Central memory CD8-positive, alpha-beta T cell (primary cell): ENCODE data around the gene SSR4.

Experiments
- ATAC-seq: fragments of 150-1000 bp; cut with Tn5 transposase; replicated peaks from 2 replicates; pipeline ENCODE4 v1.10.0; 2022; ENCODE audit warnings: mild to moderate bottlenecking, moderate FRiP score, moderate number of reproducible peaks; ENCODE audit not compliant: poor library complexity, severe bottlenecking; ENCODE audit errors: extremely low read depth
- DNase-seq, 2 donors: peaks; one replicate each; pipeline ENCODE4 v3.0.0; 2021; ENCODE audit warnings: low spot score in 2 of 2
- H3K27ac Mint-ChIP-seq: one replicate; pipeline ENCODE4 v1.8.0; 2022; ENCODE audit warnings: low read depth, mild to moderate bottlenecking, moderate library complexity, mixed read lengths
- H3K27me3 Mint-ChIP-seq: one replicate; pipeline ENCODE4 v1.8.0; 2022; ENCODE audit warnings: mixed read lengths
- H3K36me3 Mint-ChIP-seq: one replicate; pipeline ENCODE4 v1.8.0; 2022; ENCODE audit warnings: mild to moderate bottlenecking, moderate library complexity, mixed read lengths; ENCODE audit not compliant: insufficient read depth
- H3K4me1 Mint-ChIP-seq: one replicate; pipeline ENCODE4 v1.8.0; 2022; ENCODE audit warnings: mixed read lengths
- H3K4me3 Mint-ChIP-seq: one replicate; pipeline ENCODE4 v1.8.0; 2022; ENCODE audit warnings: mild to moderate bottlenecking, moderate library complexity, mixed read lengths
- H3K9me3 Mint-ChIP-seq: one replicate; pipeline ENCODE4 v1.8.0; 2022; ENCODE audit warnings: mixed read lengths

Gene SSR4

GRCh38 chrX:153779891-153780677 lies 14.4 kb upstream of the SSR4 start:
- Mint-ChIP-seq H3K27ac (no peak overlapping the region), H3K4me3 (no peak overlapping the region), H3K36me3 (peaks cover 2% of the 10 kb centered on the region), H3K9me3 (no peaks in the 10 kb centered on the region), H3K27me3 (peaks cover 10% of the 10 kb centered on the region), H3K4me1 (peaks cover 9% of the 10 kb centered on the region)
- DNase-seq = no peak
- ATAC-seq = no peak

- no peak within 1 kb of the TSS for H3K27ac Mint-ChIP-seq
- ATAC-seq (no peak), DNase-seq (no peak)
- peaks cover 10% of the 10 kb centered on the region for H3K27me3 Mint-ChIP-seq
- no peak within 1 kb of the TSS for H3K4me3 Mint-ChIP-seq
- H3K4me1 Mint-ChIP-seq = peaks cover 9% of the 10 kb centered on the region
- H3K9me3 Mint-ChIP-seq = no peaks in the 10 kb centered on the region
- H3K36me3 Mint-ChIP-seq = peaks cover 2% of the 10 kb centered on the region
Observed at GRCh38 chrX:153780678-153781427, 13.6 kb upstream of the SSR4 start, which contains the start of gene SRPK3. SRPK3 (plus strand) TSS chrX:153781041; CDS start chrX:153781087, 46 bp downstream.

- Mint-ChIP-seq H3K27me3 (peaks cover 10% of the 10 kb centered on the region), H3K9me3 (no peaks in the 10 kb centered on the region)
Observed at GRCh38 chrX:153781428-153782047, 12.9 kb upstream of the SSR4 start.

GRCh38 chrX:153782313-153782712 lies 12.2 kb upstream of the SSR4 start:
- Mint-ChIP-seq H3K4me1 (peaks cover 9% of the 10 kb centered on the region), H3K36me3 (peaks cover 10% of the 10 kb centered on the region), H3K27me3 (peaks cover 10% of the 10 kb centered on the region), H3K4me3 (no peak overlapping the region), H3K9me3 (no peaks in the 10 kb centered on the region), H3K27ac (no peak overlapping the region)
- DNase-seq = no peak
- no peak for ATAC-seq

More at GRCh38 chrX:153781428-153782047, 12.9 kb upstream of the SSR4 start:
- no peak for ATAC-seq
- peaks cover 9% of the 10 kb centered on the region for H3K4me1 Mint-ChIP-seq
- H3K27ac Mint-ChIP-seq = no peak overlapping the region
- H3K36me3 Mint-ChIP-seq = peaks cover 5% of the 10 kb centered on the region
- no peak for DNase-seq
- H3K4me3 Mint-ChIP-seq = no peak overlapping the region

- Mint-ChIP-seq H3K36me3 (peaks cover 11% of the 10 kb centered on the region), H3K27ac (no peak overlapping the region), H3K9me3 (no peaks in the 10 kb centered on the region), H3K4me1 (peaks cover 9% of the 10 kb centered on the region), H3K27me3 (peaks cover 10% of the 10 kb centered on the region), H3K4me3 (no peak overlapping the region)
- DNase-seq (no peak), ATAC-seq (no peak)
Observed at GRCh38 chrX:153782871-153783270, 11.6 kb upstream of the SSR4 start.

- H3K27ac Mint-ChIP-seq = no peak overlapping the region
- DNase-seq = no peak
- H3K4me3 Mint-ChIP-seq = no peak overlapping the region
- peaks cover 9% of the 10 kb centered on the region for H3K4me1 Mint-ChIP-seq
- no peaks in the 10 kb centered on the region for H3K9me3 Mint-ChIP-seq
- ATAC-seq = no peak
- peaks cover 13% of the 10 kb centered on the region for H3K36me3 Mint-ChIP-seq
- H3K27me3 Mint-ChIP-seq = peaks cover 10% of the 10 kb centered on the region
Observed at GRCh38 chrX:153783378-153784013, 11.0 kb upstream of the SSR4 start.

GRCh38 chrX:153784325-153784967 lies 10.0 kb upstream of the SSR4 start:
- ATAC-seq = no peak
- peaks cover 9% of the 10 kb centered on the region for H3K27me3 Mint-ChIP-seq
- H3K9me3 Mint-ChIP-seq = no peaks in the 10 kb centered on the region
- no peak for DNase-seq
- no peak overlapping the region for H3K4me3 Mint-ChIP-seq
- no peak overlapping the region for H3K27ac Mint-ChIP-seq
- H3K4me1 Mint-ChIP-seq = peaks cover 9% of the 10 kb centered on the region
- peaks cover 15% of the 10 kb centered on the region for H3K36me3 Mint-ChIP-seq

- Mint-ChIP-seq H3K27me3 (no peaks in the 10 kb centered on the region), H3K4me3 (no peak overlapping the region), H3K9me3 (no peaks in the 10 kb centered on the region), H3K27ac (no peak overlapping the region), H3K36me3 (peaks cover 15% of the 10 kb centered on the region), H3K4me1 (no peaks in the 10 kb centered on the region)
- ATAC-seq (no peak), DNase-seq (no peak)
Observed at GRCh38 chrX:153786669-153787068, 7.8 kb upstream of the SSR4 start.

GRCh38 chrX:153789654-153790053 lies 4.8 kb upstream of the SSR4 start:
- no peak overlapping the region for H3K27ac Mint-ChIP-seq
- H3K4me1 Mint-ChIP-seq = peaks cover 10% of the 10 kb centered on the region
- no peak for ATAC-seq
- H3K4me3 Mint-ChIP-seq = no peak overlapping the region
- H3K9me3 Mint-ChIP-seq = no peaks in the 10 kb centered on the region
- peaks cover 22% of the 10 kb centered on the region for H3K36me3 Mint-ChIP-seq
- H3K27me3 Mint-ChIP-seq = no peaks in the 10 kb centered on the region
- no peak for DNase-seq

- Mint-ChIP-seq H3K27ac (no peak overlapping the region), H3K4me1 (peaks cover 14% of the 10 kb centered on the region), H3K4me3 (no peak overlapping the region), H3K27me3 (no peaks in the 10 kb centered on the region), H3K9me3 (no peaks in the 10 kb centered on the region), H3K36me3 (peaks cover 21% of the 10 kb centered on the region)
- DNase-seq = no peak
- ATAC-seq = no peak
Observed at GRCh38 chrX:153791104-153791852, 3.2 kb upstream of the SSR4 start.

GRCh38 chrX:153792368-153792767 lies 2.1 kb upstream of the SSR4 start:
- no peaks in the 10 kb centered on the region for H3K9me3 Mint-ChIP-seq
- no peak overlapping the region for H3K4me3 Mint-ChIP-seq
- DNase-seq (no peak), ATAC-seq (no peak)
- peaks cover 19% of the 10 kb centered on the region for H3K36me3 Mint-ChIP-seq
- H3K27ac Mint-ChIP-seq = no peak overlapping the region
- H3K4me1 Mint-ChIP-seq = peaks cover 15% of the 10 kb centered on the region
- no peaks in the 10 kb centered on the region for H3K27me3 Mint-ChIP-seq
